H54 (cell line): ENCODE measurements around the gene NUAK1.

Source experiments
- DNase-seq: peaks from one replicate; pipeline ENCODE4 v3.0.0; 2011; ENCODE audit warnings: low spot score, mixed read lengths; ENCODE audit not compliant: insufficient read length
- FAIRE-seq: peaks from 3 replicates; lab custom pipeline; 2011; peaks lifted over from hg19 to GRCh38; lab: Jason Lieb, UNC
- POLR2A ChIP-seq: IDR thresholded peaks from 2 replicates; pipeline ENCODE4 v1.6.1; 2011; ENCODE audit warnings: low read depth, mild to moderate bottlenecking, low read length

Gene NUAK1

DNA sequence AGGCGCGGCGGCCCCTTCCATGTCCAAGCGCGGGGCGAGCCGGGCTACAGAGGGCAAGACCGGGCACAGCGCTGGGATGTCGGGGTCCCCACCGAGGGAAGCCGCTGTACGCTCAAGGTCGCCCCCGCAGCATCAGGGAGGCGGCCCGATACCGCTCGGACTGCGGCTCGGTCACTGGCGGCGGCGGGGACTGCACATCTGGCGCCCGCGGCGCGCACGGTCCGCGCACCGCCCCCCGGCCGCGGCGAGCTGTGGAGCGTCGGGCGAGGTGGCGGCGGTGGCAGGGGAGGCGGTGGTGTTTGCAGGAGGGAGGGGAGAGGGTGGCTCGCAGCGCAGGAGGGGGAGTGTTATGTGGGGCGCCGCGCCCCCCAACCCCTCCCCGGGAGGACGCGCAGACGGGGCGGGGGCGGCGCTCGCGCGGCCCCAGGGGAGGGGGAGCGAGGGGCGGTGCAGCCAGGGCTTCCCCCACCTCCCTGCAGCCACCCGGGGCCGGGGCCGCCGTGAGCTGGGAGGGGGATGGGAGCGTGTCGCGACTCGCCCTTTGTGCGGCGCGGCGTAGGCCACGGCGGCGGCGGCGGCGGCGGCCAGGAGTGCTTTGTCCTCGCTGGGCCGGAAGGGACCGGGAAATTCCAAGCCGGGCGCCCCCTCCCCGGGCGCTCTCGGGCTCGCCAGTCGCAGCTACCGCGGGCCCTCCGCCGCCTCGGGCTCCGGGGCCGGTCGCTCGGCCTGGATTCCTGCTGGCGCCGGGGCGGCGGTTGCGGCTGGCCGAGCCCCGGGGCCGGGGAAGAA is at the start of gene NUAK1:
Gene NUAK1, minus strand, starts transcription at position 322 of the 789 bp plus-strand sequence. Its CDS starts 301 bp downstream, at position 21.
- DNase-seq, result peak; percentile 42
- peak; percentile 70; the same call in 1 of the 2 replicates for TF ChIP-seq POLR2A
- no peak for FAIRE-seq

DNA sequence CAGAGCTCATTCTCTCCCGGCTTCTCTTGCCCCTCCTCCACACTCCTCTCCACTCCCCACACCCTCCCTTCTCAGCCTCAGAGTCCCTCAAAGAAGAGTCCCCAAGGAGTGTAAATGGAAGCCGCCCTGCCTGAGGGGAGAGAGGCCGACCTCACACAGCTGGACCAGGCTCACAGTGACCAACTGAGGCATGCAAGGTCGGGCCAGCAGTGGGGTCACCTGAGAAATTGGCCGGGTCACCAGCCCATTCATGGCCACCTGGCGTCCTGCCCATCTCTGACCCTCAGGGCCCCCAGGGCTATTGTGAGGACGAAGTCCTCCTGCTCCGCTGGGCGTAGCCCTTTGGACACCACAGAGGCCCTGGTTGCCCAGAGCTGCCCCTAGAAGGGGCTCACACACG is 49.5 kb upstream of the NUAK1 start:
- DNase-seq, result no peak
- no peak for TF ChIP-seq POLR2A

DNA sequence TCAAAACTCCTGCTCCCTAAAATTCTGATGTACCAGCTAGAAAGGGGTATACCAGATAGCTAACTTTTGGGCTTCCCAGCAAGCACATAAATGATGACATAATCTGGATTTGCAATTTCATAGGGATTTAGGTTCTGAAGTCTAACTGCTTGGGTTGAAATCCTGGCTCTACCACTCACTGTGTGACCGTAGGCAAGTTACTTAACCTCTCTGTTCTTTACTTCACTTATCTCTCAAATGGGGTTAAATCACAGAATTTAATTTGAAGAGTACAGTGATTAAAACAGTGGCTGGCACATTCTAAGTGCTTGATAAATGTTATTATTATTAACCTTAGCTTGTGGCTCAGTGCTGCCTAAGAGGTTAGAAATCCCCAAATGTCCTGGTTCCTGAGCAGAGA is 49.1 kb upstream of the NUAK1 start:
- DNase-seq, result no peak
- TF ChIP-seq POLR2A, result no peak
- FAIRE-seq, result no peak

More for the DNA sequence above, 49.5 kb upstream of the NUAK1 start:
- FAIRE-seq, result no peak

DNA sequence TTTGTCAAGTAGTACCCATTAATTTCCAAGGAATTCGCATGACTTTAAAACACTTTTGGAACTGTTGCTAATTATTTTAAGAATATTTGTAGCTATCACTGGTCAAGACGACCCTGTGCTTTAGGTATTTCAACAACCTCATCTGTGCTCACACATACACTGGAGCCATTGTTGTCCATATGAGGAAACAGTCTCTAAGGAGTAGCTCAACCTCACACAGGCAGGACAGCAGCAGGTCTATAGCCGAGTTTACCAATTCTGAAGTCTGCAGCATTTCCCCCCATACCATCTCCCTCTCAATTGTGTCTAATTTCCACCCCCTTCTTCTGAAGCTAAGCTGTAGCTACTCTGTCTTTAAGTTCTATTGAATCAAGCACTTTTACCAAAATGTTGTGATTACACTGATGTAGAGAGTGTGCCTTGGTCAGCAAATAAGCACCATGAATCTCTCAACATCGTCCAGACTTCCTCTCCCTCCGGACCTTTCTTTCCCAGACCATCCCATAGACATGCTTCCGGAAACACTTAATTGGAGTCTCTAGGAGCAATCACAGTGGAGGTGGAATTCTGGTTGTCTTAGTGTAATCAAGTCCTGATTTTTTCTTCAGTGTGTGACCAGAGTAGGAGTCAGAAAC is 48.5 kb upstream of the NUAK1 start:
- DNase-seq, result no peak

DNA sequence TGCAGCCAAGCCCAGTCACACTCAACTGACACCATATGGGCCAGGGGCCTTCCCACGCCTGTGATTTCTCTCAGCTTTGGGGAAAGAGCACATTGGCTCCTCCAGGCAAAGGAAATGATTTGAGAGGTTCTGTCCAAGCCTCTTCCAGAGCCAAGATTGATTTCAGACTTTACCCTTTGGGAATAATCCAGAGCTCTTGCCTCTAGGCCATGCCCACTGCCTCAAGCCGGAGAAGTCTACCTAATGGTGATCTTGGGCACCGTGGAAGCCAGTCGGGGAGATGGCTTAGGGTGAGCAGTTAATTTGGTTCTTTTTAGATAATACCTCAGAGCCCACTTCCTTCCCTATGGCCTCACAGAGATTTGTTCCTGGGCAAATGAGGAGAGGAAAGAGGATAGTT is 45.0 kb upstream of the NUAK1 start:
- no peak for TF ChIP-seq POLR2A
- FAIRE-seq (no peak), DNase-seq (no peak)

More for the DNA sequence above, 48.5 kb upstream of the NUAK1 start:
- TF ChIP-seq POLR2A, result no peak
- no peak for FAIRE-seq

DNA sequence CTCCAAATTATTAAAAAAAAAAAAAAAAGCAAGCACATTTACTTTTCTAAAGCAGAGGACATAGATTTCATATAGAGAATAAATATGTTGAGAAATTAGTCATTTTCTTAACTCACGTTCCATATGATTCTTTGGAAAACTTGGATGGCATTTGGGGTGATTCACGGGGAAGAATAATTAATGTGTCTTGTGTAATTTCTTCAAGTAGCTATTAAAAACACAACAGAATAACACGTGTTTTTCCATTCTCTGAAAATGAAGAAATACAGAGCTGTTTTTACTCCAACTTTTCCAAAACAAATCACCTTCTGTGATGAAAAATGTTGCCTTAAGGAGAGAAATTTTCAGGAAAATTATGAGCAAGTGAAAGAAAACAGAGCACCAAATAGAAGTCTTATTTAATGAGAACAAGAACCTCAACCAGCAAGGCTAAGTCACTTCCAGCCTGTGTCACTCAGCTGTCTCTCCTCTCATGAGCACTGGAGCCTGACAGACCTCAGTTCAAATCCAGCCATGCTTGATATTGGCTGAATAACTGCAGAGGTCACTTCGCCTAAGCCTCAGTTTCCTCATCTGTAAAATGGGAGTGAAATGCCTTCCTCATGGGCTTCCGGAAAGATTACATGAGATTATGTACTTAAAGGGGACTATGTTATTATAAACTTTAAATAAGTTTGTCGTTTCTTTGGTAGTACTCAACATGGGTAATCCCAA is 42.8 kb upstream of the NUAK1 start:
- no peak for DNase-seq
- FAIRE-seq, result no peak
- no peak for TF ChIP-seq POLR2A

DNA sequence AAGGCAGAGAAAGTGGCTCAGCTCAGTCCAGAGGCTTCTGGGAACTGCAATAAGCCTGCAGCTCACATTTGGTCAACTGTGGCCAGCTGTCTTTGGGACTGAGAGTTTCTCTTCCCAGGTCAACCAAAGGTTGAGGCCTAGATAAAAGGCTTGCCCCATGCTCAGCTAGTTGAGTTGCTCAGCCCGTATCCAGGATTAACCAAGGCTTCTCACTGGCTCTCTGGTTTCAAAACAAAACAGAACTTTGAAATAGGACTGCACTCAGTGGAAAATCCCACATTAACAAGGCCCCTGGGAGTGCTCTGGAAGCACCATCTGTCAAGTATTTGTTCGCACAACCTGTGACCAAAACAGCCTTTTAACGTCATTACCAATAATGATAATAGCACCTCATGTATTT is 40.3 kb upstream of the NUAK1 start:
- FAIRE-seq, result no peak
- no peak for TF ChIP-seq POLR2A
- no peak for DNase-seq

DNA sequence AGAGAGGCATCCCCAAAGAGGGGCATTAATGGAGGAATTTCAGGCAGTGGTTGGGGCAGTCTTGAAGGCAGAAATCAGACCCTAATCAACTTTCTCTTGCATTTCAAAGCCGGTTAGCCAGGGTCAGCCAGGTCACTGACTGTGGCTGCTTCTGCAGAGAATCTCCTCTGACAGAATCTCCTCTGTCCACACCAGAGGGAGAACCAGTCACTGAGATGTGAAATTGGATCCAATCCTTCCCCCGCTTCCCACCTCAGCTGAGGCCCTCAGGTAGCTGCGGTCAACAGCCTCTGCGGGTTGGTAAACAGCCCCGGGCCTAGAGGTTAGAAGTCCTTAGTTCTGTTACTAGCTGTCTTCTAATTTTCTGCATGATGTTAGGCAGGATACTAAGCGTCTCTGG is 39.8 kb upstream of the NUAK1 start:
- DNase-seq, result no peak
- TF ChIP-seq POLR2A, result no peak
- FAIRE-seq, result no peak

DNA sequence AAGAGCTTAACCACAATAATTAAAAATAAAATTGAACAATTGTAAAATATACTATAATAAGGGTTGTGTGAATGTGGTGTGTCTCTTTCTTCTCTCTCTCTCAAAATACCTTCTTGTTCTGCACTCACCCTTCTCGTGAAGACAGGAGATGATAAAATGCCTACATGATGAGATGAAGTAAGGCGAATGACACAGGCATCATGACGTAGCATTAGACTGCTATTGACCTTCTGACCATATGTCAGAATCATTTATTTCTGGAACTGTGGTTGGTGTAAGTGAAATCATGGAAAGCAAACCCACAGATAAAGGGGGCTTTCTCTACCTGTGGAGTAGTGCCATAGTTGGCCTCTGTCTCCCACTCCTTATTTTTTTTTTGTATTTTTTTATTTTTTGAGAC is 37.8 kb upstream of the NUAK1 start:
- TF ChIP-seq POLR2A, result no peak
- FAIRE-seq, result no peak

DNA sequence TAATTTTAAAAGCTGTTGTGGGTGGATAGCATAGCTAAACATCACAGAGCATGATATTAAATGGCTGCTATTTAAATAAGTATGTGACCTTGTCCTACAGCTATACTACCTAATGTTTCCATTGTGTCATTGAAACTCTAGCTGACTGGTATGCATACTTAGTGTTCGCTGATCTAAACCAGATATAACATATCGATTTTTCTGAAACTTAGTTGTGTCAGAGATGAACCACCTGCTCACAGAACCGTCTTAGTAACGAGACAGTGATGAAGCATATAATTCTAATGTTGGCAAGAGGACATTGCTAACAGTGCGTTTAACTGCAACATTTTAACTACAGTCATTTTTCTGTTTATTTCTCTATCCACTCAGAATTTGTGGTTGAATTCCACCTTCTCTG is 36.1 kb upstream of the NUAK1 start:
- DNase-seq (no peak), FAIRE-seq (no peak)
- no peak for TF ChIP-seq POLR2A

More for the DNA sequence above, 37.8 kb upstream of the NUAK1 start:
- DNase-seq, result no peak

DNA sequence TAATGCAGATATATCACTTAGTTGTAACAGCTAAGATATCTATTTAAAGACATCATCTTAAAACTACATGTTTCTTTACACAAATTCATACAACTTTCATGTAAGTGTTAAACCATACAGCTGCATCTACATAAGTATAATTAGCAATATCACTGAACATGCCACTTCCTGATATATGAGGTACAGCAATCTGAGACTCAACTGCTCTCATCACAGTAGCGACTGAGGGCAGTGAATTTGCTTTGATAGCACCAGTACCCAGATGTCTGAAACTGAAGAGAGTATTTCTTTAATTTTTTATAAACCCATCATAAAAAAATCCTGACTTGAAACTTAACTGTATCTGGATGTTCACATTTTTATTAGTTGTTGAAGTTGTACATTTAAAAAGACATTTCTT is 34.7 kb upstream of the NUAK1 start:
- FAIRE-seq (no peak), DNase-seq (no peak)
- TF ChIP-seq POLR2A, result no peak

DNA sequence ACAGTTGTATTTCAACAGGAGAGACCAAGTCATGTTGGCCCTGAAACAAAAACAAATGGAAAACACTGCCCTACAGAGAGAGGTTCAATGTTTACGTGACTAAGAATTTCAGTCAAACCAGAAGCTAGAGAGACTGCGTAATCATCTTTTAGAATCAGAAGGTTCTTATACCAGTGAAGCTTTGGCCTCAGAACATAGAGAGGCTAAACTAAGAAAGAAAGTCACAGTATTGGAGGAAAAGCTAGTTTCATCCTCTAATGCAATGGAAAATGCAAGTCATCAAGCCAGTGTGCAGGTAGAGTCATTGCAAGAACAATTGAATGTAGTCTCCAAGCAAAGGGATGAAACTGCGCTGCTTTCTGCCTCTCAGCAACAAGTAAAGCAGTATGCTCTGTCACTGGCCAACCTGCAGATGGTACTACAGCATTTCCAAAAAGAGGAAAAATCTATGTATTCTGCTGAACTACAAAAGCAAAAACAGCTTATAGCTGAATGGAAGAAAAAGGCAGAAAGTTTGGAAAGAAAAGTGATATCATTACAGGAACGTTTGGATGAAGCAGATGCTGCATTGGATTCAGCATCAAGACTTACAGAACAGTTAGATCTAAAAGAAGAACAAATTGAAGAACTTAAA is 32.5 kb upstream of the NUAK1 start:
- DNase-seq (no peak), FAIRE-seq (no peak)
- TF ChIP-seq POLR2A, result no peak

DNA sequence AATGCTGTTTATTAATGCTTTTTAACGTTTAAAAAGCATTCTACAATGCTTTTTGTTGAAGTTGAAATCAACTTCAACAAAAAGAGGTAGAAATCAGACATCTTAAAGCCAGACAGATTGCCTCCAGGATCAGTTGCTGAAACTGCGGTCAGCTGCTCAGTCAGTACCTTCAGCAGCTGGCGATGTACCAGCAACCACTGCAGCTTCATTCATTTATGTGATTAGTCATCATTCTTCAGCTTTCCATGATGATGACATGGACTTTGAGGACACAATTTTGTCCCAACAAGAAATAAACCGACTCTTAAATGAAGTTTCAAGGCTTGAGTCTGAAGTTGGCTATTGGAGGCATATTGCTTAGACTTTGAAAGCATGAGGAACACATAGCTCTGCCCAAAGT is 31.5 kb upstream of the NUAK1 start:
- no peak for TF ChIP-seq POLR2A
- FAIRE-seq (no peak), DNase-seq (no peak)

DNA sequence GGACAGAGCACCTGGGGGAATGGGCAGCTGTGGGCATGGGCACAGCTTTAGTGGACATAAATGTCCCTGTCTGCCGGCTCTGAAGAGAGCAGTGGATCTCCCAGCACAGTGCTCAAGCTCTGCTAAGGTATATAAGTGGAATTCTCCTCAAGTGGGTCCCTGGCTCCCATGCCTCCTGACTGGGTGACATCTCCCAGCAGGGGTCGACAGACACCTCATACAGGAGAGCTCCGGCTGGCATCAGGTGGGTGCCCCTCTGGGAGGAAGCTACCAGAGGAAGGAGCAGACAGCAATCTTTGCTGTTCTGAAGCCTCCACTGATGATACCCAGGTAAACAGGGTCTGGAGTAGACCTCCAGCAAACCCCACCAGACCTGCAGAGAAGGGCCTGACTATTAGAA is 25.0 kb upstream of the NUAK1 start:
- no peak for TF ChIP-seq POLR2A
- no peak for FAIRE-seq
- no peak for DNase-seq
